H1 (cell line): ENCODE measurements around the gene ARMH3.

Experiments used
- CBX8 ChIP-seq: fragments of 300-800, 300-1000 bp; sonication (generic); IDR thresholded peaks from 2 replicates; pipeline ENCODE4 v1.7.1; 2016; ENCODE audit warnings: low read depth, low read length, borderline replicate concordance
- CREB1 ChIP-seq: IDR thresholded peaks from 2 replicates; pipeline ENCODE4 v1.6.1; 2012; ENCODE audit warnings: inconsistent platforms
- GABPA ChIP-seq: IDR thresholded peaks from 2 replicates; pipeline ENCODE4 v1.6.1; 2011; ENCODE audit warnings: mild to moderate bottlenecking, low read length, moderate library complexity, borderline replicate concordance; ENCODE audit not compliant: insufficient read depth
- HDAC2 ChIP-seq, 2 experiments: fragments of 300-600 bp in 1 of 2; sonication (generic) in 1 of 2; IDR thresholded peaks; 2 replicates each; pipeline ENCODE4 v1.6.1; 2011 to 2012; ENCODE audit warnings: low read depth in 2 of 2, low read length in 2 of 2, mild to moderate bottlenecking in 2 of 2, moderate library complexity in 2 of 2, borderline replicate concordance in 1 of 2, inconsistent platforms in 1 of 2
- JUN ChIP-seq: IDR thresholded peaks from 2 replicates; pipeline ENCODE4 v1.6.1; 2011; ENCODE audit warnings: low read depth, mild to moderate bottlenecking, improper control_type of control experiment, low read length
- JUND ChIP-seq: IDR thresholded peaks from 2 replicates; pipeline ENCODE4 v1.6.1; 2011; ENCODE audit warnings: mild to moderate bottlenecking, improper control_type of control experiment, low read length
- POLR2A ChIP-seq, 2 experiments: IDR thresholded peaks; 1 replicate in 1 of 2; 2 replicates in 1 of 2; pipeline ENCODE4 v1.6.1; 2011; ENCODE audit warnings: low read depth in 2 of 2, low read length in 2 of 2, mild to moderate bottlenecking in 2 of 2; ENCODE audit errors: control extremely low read depth in 1 of 2
- POLR2AphosphoS5 ChIP-seq: IDR thresholded peaks from 2 replicates; pipeline ENCODE4 v1.6.1; 2011; ENCODE audit warnings: low read depth, low read length
- RAD21 ChIP-seq, 2 experiments: IDR thresholded peaks in 1 of 2; conservative IDR thresholded peaks in 1 of 2; 2 replicates each; pipeline ENCODE4 v1.6.1; 2011; ENCODE audit warnings: low read depth in 2 of 2, low read length in 2 of 2, improper control_type of control experiment in 1 of 2, inconsistent platforms in 1 of 2, mild to moderate bottlenecking in 1 of 2, moderate library complexity in 1 of 2
- TCF12 ChIP-seq: IDR thresholded peaks from 2 replicates; pipeline ENCODE4 v1.6.1; 2011; ENCODE audit warnings: low read depth, mild to moderate bottlenecking, low read length
- YY1 ChIP-seq: IDR thresholded peaks from 2 replicates; pipeline ENCODE4 v1.6.1; 2011; ENCODE audit warnings: low read depth, mild to moderate bottlenecking, low read length
- TF ChIP-seq, protein P1 (sequence below): IDR thresholded peaks from 2 replicates; pipeline ENCODE4 v1.6.1; 2011; ENCODE audit warnings: low read length, improper control_type of control experiment
- TF ChIP-seq, protein P2 (sequence below): IDR thresholded peaks from 2 replicates; pipeline ENCODE4 v1.6.1; 2012; ENCODE audit warnings: inconsistent platforms
- TF ChIP-seq, protein P3 (sequence below), 3 experiments: IDR thresholded peaks; 1 replicate in 2 of 3; 2 replicates in 1 of 3; pipeline versions ENCODE4 v1.5.1 to v1.6.1; 2011; ENCODE audit warnings: low read length in 3 of 3, mild to moderate bottlenecking in 3 of 3, inconsistent platforms in 2 of 3, low read depth in 1 of 3, moderate library complexity in 1 of 3; ENCODE audit not compliant: insufficient read depth in 1 of 3; ENCODE audit errors: control extremely low read depth in 1 of 3

- TF ChIP-seq RAD21 (IDR thresholded peaks at IDR 0.05 in 1 of 2, conservative IDR thresholded peaks at IDR 0.05 in 1 of 2; ENCODE audit: low read depth in 2 of 2, low read length in 2 of 2) (no peak), JUND (no peak), JUN (no peak), HDAC2 (IDR thresholded peaks at IDR 0.05; ENCODE audit: borderline replicate concordance in 1 of 2, low read depth in 2 of 2, low read length in 2 of 2) (no peak), TCF12 (no peak), POLR2A (IDR thresholded peaks at IDR 0.05; ENCODE audit: control extremely low read depth in 1 of 2, low read depth in 2 of 2, low read length in 2 of 2) (no peak), CBX8 (no peak), GABPA (no peak), POLR2AphosphoS5 (no peak), YY1 (no peak), CREB1 (no peak)
- TF ChIP-seq, protein P1, sequence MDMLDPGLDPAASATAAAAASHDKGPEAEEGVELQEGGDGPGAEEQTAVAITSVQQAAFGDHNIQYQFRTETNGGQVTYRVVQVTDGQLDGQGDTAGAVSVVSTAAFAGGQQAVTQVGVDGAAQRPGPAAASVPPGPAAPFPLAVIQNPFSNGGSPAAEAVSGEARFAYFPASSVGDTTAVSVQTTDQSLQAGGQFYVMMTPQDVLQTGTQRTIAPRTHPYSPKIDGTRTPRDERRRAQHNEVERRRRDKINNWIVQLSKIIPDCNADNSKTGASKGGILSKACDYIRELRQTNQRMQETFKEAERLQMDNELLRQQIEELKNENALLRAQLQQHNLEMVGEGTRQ, result no peak
- TF ChIP-seq, protein P2, sequence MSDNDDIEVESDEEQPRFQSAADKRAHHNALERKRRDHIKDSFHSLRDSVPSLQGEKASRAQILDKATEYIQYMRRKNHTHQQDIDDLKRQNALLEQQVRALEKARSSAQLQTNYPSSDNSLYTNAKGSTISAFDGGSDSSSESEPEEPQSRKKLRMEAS, result no peak
- TF ChIP-seq, protein P3, sequence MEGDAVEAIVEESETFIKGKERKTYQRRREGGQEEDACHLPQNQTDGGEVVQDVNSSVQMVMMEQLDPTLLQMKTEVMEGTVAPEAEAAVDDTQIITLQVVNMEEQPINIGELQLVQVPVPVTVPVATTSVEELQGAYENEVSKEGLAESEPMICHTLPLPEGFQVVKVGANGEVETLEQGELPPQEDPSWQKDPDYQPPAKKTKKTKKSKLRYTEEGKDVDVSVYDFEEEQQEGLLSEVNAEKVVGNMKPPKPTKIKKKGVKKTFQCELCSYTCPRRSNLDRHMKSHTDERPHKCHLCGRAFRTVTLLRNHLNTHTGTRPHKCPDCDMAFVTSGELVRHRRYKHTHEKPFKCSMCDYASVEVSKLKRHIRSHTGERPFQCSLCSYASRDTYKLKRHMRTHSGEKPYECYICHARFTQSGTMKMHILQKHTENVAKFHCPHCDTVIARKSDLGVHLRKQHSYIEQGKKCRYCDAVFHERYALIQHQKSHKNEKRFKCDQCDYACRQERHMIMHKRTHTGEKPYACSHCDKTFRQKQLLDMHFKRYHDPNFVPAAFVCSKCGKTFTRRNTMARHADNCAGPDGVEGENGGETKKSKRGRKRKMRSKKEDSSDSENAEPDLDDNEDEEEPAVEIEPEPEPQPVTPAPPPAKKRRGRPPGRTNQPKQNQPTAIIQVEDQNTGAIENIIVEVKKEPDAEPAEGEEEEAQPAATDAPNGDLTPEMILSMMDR (IDR thresholded peaks at IDR 0.05; ENCODE audit: control extremely low read depth in 1 of 3, insufficient read depth in 1 of 3, low read depth in 1 of 3, low read length in 3 of 3), result no peak
These were observed 143.3 kb downstream of the ARMH3 start for GRCh38 chr10:101912561-101913179.
